Dendritic cell treated with granulocyte-macrophage colony-stimulating factor and Interleukin-4, amounts not matched to agents 40 ng/mL and 50 ng/mL, for 4 days (primary cell): ENCODE results near the gene ABCB8.

Experiments
- H3K27ac Mint-ChIP-seq: one replicate; pipeline ENCODE4 v1.8.0; 2022; ENCODE audit warnings: mild to moderate bottlenecking, mixed read lengths
- H3K27me3 Mint-ChIP-seq: one replicate; pipeline ENCODE4 v1.8.0; 2022; ENCODE audit warnings: mild to moderate bottlenecking, mixed read lengths
- H3K36me3 Mint-ChIP-seq: one replicate; pipeline ENCODE4 v1.8.0; 2022; ENCODE audit warnings: low read depth, mixed read lengths
- H3K4me1 Mint-ChIP-seq: one replicate; pipeline ENCODE4 v1.8.0; 2022; ENCODE audit warnings: low read depth, mixed read lengths
- H3K4me3 Mint-ChIP-seq: one replicate; pipeline ENCODE4 v1.8.0; 2022; ENCODE audit warnings: mild to moderate bottlenecking, moderate library complexity, mixed read lengths
- H3K9me3 Mint-ChIP-seq: one replicate; pipeline ENCODE4 v1.8.0; 2022; ENCODE audit warnings: mixed read lengths
- intact Hi-C: fragments of 100-400 bp; cut with micrococcal nuclease; formaldehyde crosslinking; loops from one replicate; pipeline ENCODE4 v1.15.0; 2022

The ABCB8 gene

GRCh38 chr7:151085329-151085690 lies 57.1 kb downstream of the ABCB8 start:
- no peaks in the 10 kb centered on the region for H3K27me3 Mint-ChIP-seq
- H3K36me3 Mint-ChIP-seq: peaks cover 60% of the 10 kb centered on the region
- intact Hi-C loops: loop anchor here (10.0 kb wide), 1 partner anchor 301 kb away; no protein-coding TSS in a partner anchor
- H3K4me1 Mint-ChIP-seq: peaks cover 58% of the 10 kb centered on the region
- H3K9me3 Mint-ChIP-seq: no peaks in the 10 kb centered on the region
- H3K4me3 Mint-ChIP-seq: peak overlapping the region; percentile 78
- H3K27ac Mint-ChIP-seq: peak overlapping the region; percentile 86

- intact Hi-C loops: loop anchor here (2.0 to 10.0 kb wide), 2 partner anchors 27 to 301 kb away; partner anchors contain the start of gene SLC4A2
Measured at GRCh38 chr7:151085691-151086620, 57.7 kb downstream of the ABCB8 start, which contains the start of gene AGAP3. TSS of gene AGAP3 (plus strand) at chr7:151086475. CDS start at chr7:151086742, 267 bp downstream.

GRCh38 chr7:151086802-151087244 lies 58.6 kb downstream of the ABCB8 start:
- Mint-ChIP-seq H3K27ac (peak overlapping the region; percentile 96), H3K36me3 (peaks cover 63% of the 10 kb centered on the region), H3K9me3 (no peaks in the 10 kb centered on the region), H3K4me3 (peak overlapping the region; percentile 79), H3K27me3 (no peaks in the 10 kb centered on the region), H3K4me1 (peaks cover 66% of the 10 kb centered on the region)
- intact Hi-C loops: loop anchor here (2.0 to 10.0 kb wide), 2 partner anchors 28 to 302 kb away; partner anchors contain the start of gene SLC4A2

More at GRCh38 chr7:151085691-151086620, 57.7 kb downstream of the ABCB8 start, which contains the start of gene AGAP3:
- Mint-ChIP-seq H3K9me3 (no peaks in the 10 kb centered on the region), H3K4me3 (peak within 1 kb of the TSS; percentile 79), H3K27ac (peak within 1 kb of the TSS; percentile 96), H3K4me1 (peaks cover 63% of the 10 kb centered on the region), H3K27me3 (no peaks in the 10 kb centered on the region), H3K36me3 (peaks cover 60% of the 10 kb centered on the region)

GRCh38 chr7:151087245-151088018 lies 59.2 kb downstream of the ABCB8 start:
- H3K4me1 Mint-ChIP-seq: peaks cover 66% of the 10 kb centered on the region
- peak overlapping the region; percentile 79 for H3K4me3 Mint-ChIP-seq
- intact Hi-C loops: loop anchor here (2.0 to 10.0 kb wide), 3 partner anchors 29 to 303 kb away; partner anchors contain the start of genes ABCB8 and SLC4A2
- H3K36me3 Mint-ChIP-seq: peaks cover 64% of the 10 kb centered on the region
- no peaks in the 10 kb centered on the region for H3K27me3 Mint-ChIP-seq
- H3K27ac Mint-ChIP-seq: peak overlapping the region; percentile 96
- no peaks in the 10 kb centered on the region for H3K9me3 Mint-ChIP-seq

- peaks cover 65% of the 10 kb centered on the region for H3K4me1 Mint-ChIP-seq
- H3K27me3 Mint-ChIP-seq: no peaks in the 10 kb centered on the region
- H3K27ac Mint-ChIP-seq: peak overlapping the region; percentile 96
- intact Hi-C loops: loop anchor here (2.0 to 10.0 kb wide), 2 partner anchors 59 to 303 kb away; partner anchors contain the start of gene ABCB8
- peaks cover 64% of the 10 kb centered on the region for H3K36me3 Mint-ChIP-seq
- H3K4me3 Mint-ChIP-seq: peak overlapping the region; percentile 79
- no peaks in the 10 kb centered on the region for H3K9me3 Mint-ChIP-seq
Measured at GRCh38 chr7:151088019-151088855, 60.0 kb downstream of the ABCB8 start.

DNA sequence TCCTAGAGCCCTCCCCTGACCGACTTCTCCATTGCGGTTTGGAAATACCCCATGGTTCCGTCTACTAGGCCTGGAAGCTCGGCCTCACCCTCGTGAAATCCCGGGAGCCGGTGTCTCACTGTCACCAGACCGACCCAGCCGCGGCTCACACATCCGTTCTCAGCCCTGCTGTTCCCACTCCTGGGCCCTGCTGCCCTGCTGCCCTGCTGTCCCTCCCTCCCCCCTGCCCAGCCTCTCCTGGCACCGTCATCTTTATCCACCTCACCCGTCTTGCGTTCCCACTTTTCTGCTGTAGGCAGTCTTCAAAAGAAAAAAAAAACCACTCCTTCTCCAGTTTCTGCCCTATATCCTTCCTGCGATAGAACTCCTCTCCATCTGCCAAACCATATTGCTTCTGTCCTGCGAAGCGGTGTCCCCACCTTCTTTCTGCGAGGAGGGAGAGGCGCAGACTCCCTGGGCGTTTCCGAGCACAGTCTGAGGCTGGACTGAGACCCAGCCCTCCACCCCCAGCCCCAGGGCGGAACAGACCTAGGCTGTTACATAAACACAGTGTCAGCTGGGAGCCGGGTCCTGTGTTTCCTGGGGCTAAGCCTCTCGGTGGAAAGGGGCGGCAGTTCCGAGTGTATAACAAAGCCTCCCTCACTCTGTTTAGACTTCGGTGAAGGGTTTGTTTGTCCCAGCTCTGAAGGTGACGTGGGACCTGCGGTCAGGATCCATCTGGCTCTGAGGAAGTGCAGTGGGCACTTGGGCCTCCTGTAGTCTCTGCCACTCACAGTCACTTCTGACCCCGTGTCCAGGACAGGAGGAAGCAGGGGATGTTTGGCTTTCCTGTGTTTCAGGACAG lies 60.8 kb downstream of the ABCB8 start:
- peaks cover 72% of the 10 kb centered on the region for H3K4me1 Mint-ChIP-seq
- H3K9me3 Mint-ChIP-seq: no peaks in the 10 kb centered on the region
- H3K27ac Mint-ChIP-seq: peak overlapping the region; percentile 96
- H3K36me3 Mint-ChIP-seq: peaks cover 71% of the 10 kb centered on the region
- peak overlapping the region; percentile 79 for H3K4me3 Mint-ChIP-seq
- intact Hi-C loops: loop anchor here (2.0 to 10.0 kb wide), 2 partner anchors 60 to 304 kb away; partner anchors contain the start of gene ABCB8
- no peaks in the 10 kb centered on the region for H3K27me3 Mint-ChIP-seq

DNA sequence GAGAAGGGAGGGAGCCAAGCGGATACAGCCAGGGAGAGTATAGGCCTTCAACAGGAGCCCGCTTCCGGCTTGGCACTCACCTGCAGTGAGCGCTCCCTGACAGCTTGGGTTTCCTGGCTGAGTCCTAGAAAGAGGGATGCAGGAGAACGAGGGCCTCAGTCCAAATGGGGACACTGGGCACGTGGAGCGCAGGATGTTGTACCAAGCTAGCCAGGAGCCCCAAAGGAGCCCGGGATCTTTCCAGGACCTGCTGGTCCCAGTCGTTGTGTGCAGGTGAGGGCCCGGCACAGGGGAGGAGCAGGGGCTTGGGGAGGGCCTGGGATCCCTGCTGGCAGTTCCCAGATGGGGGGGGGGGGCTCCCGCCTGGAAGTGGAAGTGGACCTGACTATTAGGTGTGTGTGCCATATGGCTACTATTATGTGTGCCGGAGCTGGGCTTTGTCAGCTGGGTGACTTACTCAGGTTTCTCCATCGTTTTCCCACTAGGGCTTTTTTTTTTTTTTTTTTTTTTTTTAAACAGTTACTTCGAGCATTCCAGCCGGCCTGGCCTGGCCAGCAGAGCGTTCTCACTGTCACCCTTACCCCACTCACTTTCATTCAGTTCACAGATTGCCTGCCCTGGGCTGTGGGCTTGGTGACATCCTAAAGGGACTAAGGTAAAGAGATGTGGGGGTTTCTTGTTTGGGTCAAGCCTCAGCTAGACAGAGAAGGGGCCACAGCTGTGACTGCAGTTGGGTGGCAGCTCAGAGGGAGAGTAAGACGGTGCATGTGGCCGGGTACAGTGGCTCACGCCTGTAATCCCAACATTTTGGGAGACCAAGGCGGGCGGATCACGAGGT lies 61.9 kb downstream of the ABCB8 start:
- H3K9me3 Mint-ChIP-seq: no peaks in the 10 kb centered on the region
- peak overlapping the region; percentile 79 for H3K4me3 Mint-ChIP-seq
- H3K36me3 Mint-ChIP-seq: peaks cover 81% of the 10 kb centered on the region
- peak overlapping the region; percentile 96 for H3K27ac Mint-ChIP-seq
- intact Hi-C loops: loop anchor here (2.0 to 10.0 kb wide), 2 partner anchors 61 to 305 kb away; partner anchors contain the start of gene ABCB8
- H3K27me3 Mint-ChIP-seq: no peaks in the 10 kb centered on the region
- peaks cover 77% of the 10 kb centered on the region for H3K4me1 Mint-ChIP-seq

GRCh38 chr7:151091003-151091402 lies 62.8 kb downstream of the ABCB8 start:
- Mint-ChIP-seq H3K4me1 (peaks cover 77% of the 10 kb centered on the region), H3K27me3 (no peaks in the 10 kb centered on the region), H3K4me3 (no peak overlapping the region), H3K27ac (peak overlapping the region; percentile 96), H3K9me3 (no peaks in the 10 kb centered on the region), H3K36me3 (peaks cover 87% of the 10 kb centered on the region)
- intact Hi-C loops: no loop called here

- Mint-ChIP-seq H3K27ac (peak overlapping the region; percentile 96), H3K27me3 (no peaks in the 10 kb centered on the region), H3K4me1 (peaks cover 81% of the 10 kb centered on the region), H3K4me3 (peak overlapping the region; percentile 20), H3K36me3 (peaks cover 91% of the 10 kb centered on the region), H3K9me3 (no peaks in the 10 kb centered on the region)
- intact Hi-C loops: no loop called here
Measured at GRCh38 chr7:151091431-151091830, 63.2 kb downstream of the ABCB8 start.

- Mint-ChIP-seq H3K4me1 (peaks cover 86% of the 10 kb centered on the region), H3K36me3 (peaks cover 94% of the 10 kb centered on the region), H3K27me3 (no peaks in the 10 kb centered on the region), H3K4me3 (no peak overlapping the region), H3K27ac (peak overlapping the region; percentile 96), H3K9me3 (no peaks in the 10 kb centered on the region)
- intact Hi-C loops: no loop called here
Measured at GRCh38 chr7:151091988-151092387, 63.7 kb downstream of the ABCB8 start.

- Mint-ChIP-seq H3K9me3 (no peaks in the 10 kb centered on the region), H3K4me1 (peaks cover 90% of the 10 kb centered on the region), H3K27ac (no peak overlapping the region), H3K27me3 (no peaks in the 10 kb centered on the region), H3K36me3 (peaks cover 93% of the 10 kb centered on the region), H3K4me3 (no peak overlapping the region)
- intact Hi-C loops: no loop called here
Measured at GRCh38 chr7:151093748-151094147, 65.5 kb downstream of the ABCB8 start.
